K562 (cell line): ENCODE measurements around the gene GANAB. TPM values are rescaled to one million over a fixed set of nuclear protein-coding genes. Genes with fewer than 3 reads are reported as not detected.
A peak's percentile ranks its signal among the peaks of the same experiment; 100 is the strongest.

ENCODE experiments used
- CBX3 ChIP-seq, 2 experiments: IDR thresholded peaks; 1 replicate in 1 of 2; 2 replicates in 1 of 2; pipeline ENCODE4 v1.6.1; 2012; ENCODE audit warnings: inconsistent platforms in 2 of 2, low read length in 2 of 2, borderline replicate concordance in 1 of 2, control low read depth in 1 of 2
- CTBP1 ChIP-seq: fragments of 450-650 bp; IDR thresholded peaks from 2 replicates; pipeline ENCODE4 v1.6.1; 2016; ENCODE audit warnings: borderline replicate concordance
- E2F6 ChIP-seq, 2 experiments: IDR thresholded peaks; 2 replicates each; pipeline ENCODE4 v1.6.1; 2011; ENCODE audit warnings: borderline replicate concordance in 1 of 2, control low read depth in 1 of 2, low read depth in 1 of 2, low read length in 1 of 2, mild to moderate bottlenecking in 1 of 2, mixed read lengths in 1 of 2, moderate library complexity in 1 of 2; ENCODE audit not compliant: insufficient read depth in 1 of 2, insufficient read length in 1 of 2, poor library complexity in 1 of 2, severe bottlenecking in 1 of 2; ENCODE audit errors: extremely low read depth in 1 of 2
- FOXK2 ChIP-seq, 2 experiments: fragments of 450-650 bp; IDR thresholded peaks in 1 of 2; conservative IDR thresholded peaks in 1 of 2; 2 replicates each; pipeline ENCODE4 v1.6.1; 2016; ENCODE audit warnings: low read depth in 2 of 2, mild to moderate bottlenecking in 1 of 2
- GATAD2B ChIP-seq: fragments of 450-650 bp; IDR thresholded peaks from 2 replicates; pipeline ENCODE4 v1.6.1; 2017; ENCODE audit warnings: mild to moderate bottlenecking, borderline replicate concordance
- HDAC3 ChIP-seq: fragments of 450-650 bp; IDR thresholded peaks from 2 replicates; pipeline ENCODE4 v1.6.1; 2018; ENCODE audit warnings: borderline replicate concordance, mild to moderate bottlenecking, moderate library complexity; ENCODE audit not compliant: partially characterized antibody
- HLTF ChIP-seq: fragments of 450-650 bp; IDR thresholded peaks from 2 replicates; pipeline ENCODE4 v1.6.1; 2016
- HMGXB4 ChIP-seq: sonication (generic); formaldehyde crosslinking; IDR thresholded peaks from 2 replicates; pipeline ENCODE4 v1.8.1; 2023; ENCODE audit warnings: mild to moderate bottlenecking, missing genetic modification reagents
- KAT7 ChIP-seq: sonication (generic); formaldehyde crosslinking; IDR thresholded peaks from 2 replicates; pipeline ENCODE4 v1.8.0; 2022; ENCODE audit warnings: missing genetic modification reagents, mild to moderate bottlenecking, borderline replicate concordance
- KDM4B ChIP-seq, 2 experiments: fragments of 450-650 bp in 1 of 2; sonication (generic) in 1 of 2; IDR thresholded peaks; 2 replicates each; pipeline ENCODE4 v1.6.1; 2016 to 2017; ENCODE audit warnings: borderline replicate concordance in 2 of 2, antibody characterized with exemption in 1 of 2, low read depth in 1 of 2, mild to moderate bottlenecking in 1 of 2
- L3MBTL2 ChIP-seq: fragments of 450-650 bp; IDR thresholded peaks from 2 replicates; pipeline ENCODE4 v1.6.1; 2016; ENCODE audit warnings: mild to moderate bottlenecking, moderate library complexity
- MBD2 ChIP-seq: sonication (generic); IDR thresholded peaks from 2 replicates; pipeline ENCODE4 v1.6.1; 2016; ENCODE audit warnings: low read depth, borderline replicate concordance
- PHF21A ChIP-seq: fragments of 450-650 bp; IDR thresholded peaks from 2 replicates; pipeline ENCODE4 v1.6.1; 2017; ENCODE audit warnings: low read depth, borderline replicate concordance
- SRF ChIP-seq, 2 experiments: fragments of 250-450, 450-650 bp in 1 of 2; sonication (Bioruptor Pico) in 1 of 2; sonication (generic) in 1 of 2; formaldehyde crosslinking; IDR thresholded peaks; 2 replicates each; pipeline versions ENCODE4 v1.5.0 to v1.5.1; 2020 to 2022; ENCODE audit warnings: mild to moderate bottlenecking in 1 of 2, missing genetic modification reagents in 1 of 2
- SRSF3 ChIP-seq: fragments of 200-400 bp; formaldehyde crosslinking; IDR thresholded peaks from 2 replicates; pipeline ENCODE4 v1.6.1; 2016; ENCODE audit warnings: mild to moderate bottlenecking, low read length, moderate library complexity; ENCODE audit not compliant: insufficient read depth
- YY1 ChIP-seq, 3 experiments: IDR thresholded peaks; 2 replicates each; pipeline ENCODE4 v1.6.1; 2011; ENCODE audit warnings: low read length in 2 of 3, mild to moderate bottlenecking in 2 of 3, moderate library complexity in 2 of 3, borderline replicate concordance in 1 of 3, control low read depth in 1 of 3, low read depth in 1 of 3; ENCODE audit not compliant: insufficient read depth in 3 of 3, insufficient replicate concordance in 2 of 3, control insufficient read depth in 1 of 3, insufficient read length in 1 of 3; ENCODE audit errors: extremely low read depth in 1 of 3
- ZNF212 ChIP-seq: fragments of 450-650 bp; formaldehyde crosslinking; IDR thresholded peaks from 2 replicates; pipeline ENCODE4 v1.4.0; 2020; ENCODE audit warnings: mild to moderate bottlenecking
- ZNF277 ChIP-seq: fragments of 250-450 bp; sonication (Bioruptor Pico); IDR thresholded peaks from 2 replicates; pipeline ENCODE4 v1.8.0; 2022; ENCODE audit warnings: inconsistent platforms, mild to moderate bottlenecking, moderate library complexity, borderline replicate concordance
- ZNF644 ChIP-seq: fragments of 200-800 bp; sonication (Bioruptor generic); IDR thresholded peaks from 2 replicates; pipeline ENCODE4 v1.6.1; 2016; ENCODE audit warnings: low read depth, missing genetic modification characterization, missing compliant biosample characterization
- polyA plus RNA-seq, 8 experiments: library from polyadenylated mRNA; depleted of rRNA in 4 of 8; stranded (reverse) in 5 of 8; unstranded in 3 of 8; fragments of >200 nt; fragmentation: Nextera tagmentation in 2 of 8; fragmentation: Illumina TruSeq in 1 of 8; extraction: Ambion mirVana in 2 of 8; extraction: Trizol in 1 of 8; gene quantifications; 2 replicates each; pipeline versions ENCODE4 v1.2.1 to v1.2.3, GENCODE V29; 2011 to 2014; ENCODE audit warnings: inconsistent platforms in 1 of 8, missing spikeins in 1 of 8
- total RNA-seq, 7 experiments: library from RNA; depleted of rRNA in 6 of 7; stranded (reverse); fragments of >200 nt in 6 of 7; fragmentation: Illumina TruSeq in 2 of 7; extraction: Trizol in 2 of 7; gene quantifications; 2 replicates each; pipeline versions ENCODE4 v1.2.1 to v1.2.3, GENCODE V29; 2011 to 2021; ENCODE audit warnings: low replicate concordance in 1 of 7

GANAB gene
- total and polyA plus RNA-seq, 9 of the 15 experiments (the other 6 are each of a cell fraction or from before 2014, with no cell fraction given) = 6.5 to 284 (median 161) TPM

- TF ChIP-seq KDM4B (IDR thresholded peaks at IDR 0.05; ENCODE audit: borderline replicate concordance in 2 of 2, low read depth in 1 of 2) = no peak
- TF ChIP-seq CTBP1 = no peak
- no peak for TF ChIP-seq PHF21A
- TF ChIP-seq HMGXB4 (CRISPR knock-in tag) = no peak; the same call in 1 of the 2 replicates
- TF ChIP-seq KAT7 (CRISPR knock-in tag) = no peak
- TF ChIP-seq SRF (CRISPR knock-in tag; IDR thresholded peaks at IDR 0.05) = no peak
- TF ChIP-seq ZNF212 (CRISPR knock-in tag) = no peak
- TF ChIP-seq ZNF644 = no peak
- TF ChIP-seq HLTF = no peak; the same call in 1 of the 2 replicates
- TF ChIP-seq SRSF3 = no peak
- peak in 2 of 3 experiments; percentile 75 to 80 for TF ChIP-seq YY1 (IDR thresholded peaks at IDR 0.05; ENCODE audit: borderline replicate concordance in 1 of 3, control insufficient read depth in 1 of 3, extremely low read depth in 1 of 3, insufficient read depth in 3 of 3, insufficient read length in 1 of 3, insufficient replicate concordance in 2 of 3, low read depth in 1 of 3, low read length in 2 of 3)
- peak in 1 of 2 experiments; percentile 35 for TF ChIP-seq E2F6 (IDR thresholded peaks at IDR 0.05; ENCODE audit: borderline replicate concordance in 1 of 2, extremely low read depth in 1 of 2, insufficient read depth in 1 of 2, insufficient read length in 1 of 2, low read depth in 1 of 2, low read length in 1 of 2, poor library complexity in 1 of 2, severe bottlenecking in 1 of 2)
- peak; percentile 1; the same call in 1 of the 2 replicates for TF ChIP-seq L3MBTL2
- TF ChIP-seq GATAD2B = no peak
- TF ChIP-seq MBD2 = 0 out of 2 replicates have a peak, but pooled peaks have one; percentile 22
- TF ChIP-seq FOXK2 (conservative IDR thresholded peaks at IDR 0.05 in 1 of 2, IDR thresholded peaks at IDR 0.05 in 1 of 2; ENCODE audit: low read depth in 2 of 2) = no peak
- TF ChIP-seq ZNF277 (CRISPR knock-in tag) = no peak
- no peak for TF ChIP-seq HDAC3
- no peak for TF ChIP-seq CBX3 (IDR thresholded peaks at IDR 0.05; ENCODE audit: borderline replicate concordance in 1 of 2, low read length in 2 of 2)
Measured at GRCh38 chr11:62601372-62602140, 44.9 kb downstream of the GANAB start, which contains the start of gene MTA2 (continued).
